AG20443 (cell line): Measurements from ENCODE around the gene CLNK.
"Not testable (repeated sequence)": the region's sequence is repeated elsewhere in the genome, so short reads cannot be mapped to it uniquely, and the experiment has no call there.

Experiments used
- DNase-seq: peaks from one replicate; pipeline ENCODE4 v3.0.0; 2012; ENCODE audit warnings: low spot score, mixed read lengths

The CLNK gene

GRCh38 chr4:10577508-10578426, 106.8 kb downstream of the CLNK start:
- DNase-seq, result no peak

GRCh38 chr4:10577018-10577417, 107.5 kb downstream of the CLNK start:
- DNase-seq, result no peak

- DNase-seq, result no peak
These were observed 108.3 kb downstream of the CLNK start for GRCh38 chr4:10576236-10576635.

- no peak for DNase-seq
These were observed 109.2 kb downstream of the CLNK start for GRCh38 chr4:10575414-10575813.

GRCh38 chr4:10574553-10574952, 110.0 kb downstream of the CLNK start:
- not testable (repeated sequence) for DNase-seq

- no peak for DNase-seq
These were observed 112.7 kb downstream of the CLNK start for GRCh38 chr4:10571909-10572308.

GRCh38 chr4:10569491-10569890, 115.1 kb downstream of the CLNK start:
- DNase-seq, result no peak

GRCh38 chr4:10567766-10568165, 116.8 kb downstream of the CLNK start:
- DNase-seq, result no peak

GRCh38 chr4:10565166-10565780, 119.3 kb downstream of the CLNK start:
- DNase-seq, result no peak

GRCh38 chr4:10554694-10555093, 129.9 kb downstream of the CLNK start:
- DNase-seq, result peak; percentile 53

- DNase-seq, result no peak
These were observed 130.4 kb downstream of the CLNK start for GRCh38 chr4:10554121-10554520.

GRCh38 chr4:10552591-10553280, 131.8 kb downstream of the CLNK start:
- no peak for DNase-seq

- DNase-seq, result no peak
These were observed 148.7 kb downstream of the CLNK start for GRCh38 chr4:10535912-10536311.

- no peak for DNase-seq
These were observed 149.7 kb downstream of the CLNK start for GRCh38 chr4:10534820-10535219.

GRCh38 chr4:10532155-10532554, 152.4 kb downstream of the CLNK start:
- DNase-seq, result no peak

- DNase-seq, result no peak
These were observed 154.3 kb downstream of the CLNK start for GRCh38 chr4:10530137-10530786.

GRCh38 chr4:10529291-10530136, 155.1 kb downstream of the CLNK start:
- DNase-seq, result no peak

- DNase-seq, result no peak
These were observed 157.1 kb downstream of the CLNK start for GRCh38 chr4:10527438-10527837.

- no peak for DNase-seq
These were observed 157.9 kb downstream of the CLNK start for GRCh38 chr4:10526429-10527222.

GRCh38 chr4:10524196-10524833, 160.3 kb downstream of the CLNK start:
- DNase-seq, result no peak
